Erythroblast (primary cell): ENCODE results near the gene ANKS3.
"Not testable (repeated sequence)": the region's sequence is repeated elsewhere in the genome, so short reads cannot be mapped to it uniquely, and the experiment has no call there.

Experiments used
- DNase-seq, 2 experiments: peaks; one replicate each; lab custom pipeline; 2025; lab: John Stamatoyannopoulos, UW
- GATA1 ChIP-seq: IDR thresholded peaks from 2 replicates; pipeline ENCODE4 v1.6.1; 2011; ENCODE audit warnings: low read depth, mild to moderate bottlenecking, control low read depth, low read length, moderate library complexity
- POLR2A ChIP-seq: IDR thresholded peaks from 2 replicates; pipeline ENCODE4 v1.6.1; 2011; ENCODE audit warnings: mild to moderate bottlenecking, low read length

Gene ANKS3

GRCh38 chr16:4747906-4748681 is 14.0 kb upstream of the ANKS3 start:
- no peak for DNase-seq
- TF ChIP-seq GATA1: no peak
- no peak for TF ChIP-seq POLR2A

- TF ChIP-seq GATA1 (no peak), POLR2A (no peak)
These were observed 13.0 kb upstream of the ANKS3 start for GRCh38 chr16:4746991-4747574.

GRCh38 chr16:4746215-4746614 is 12.1 kb upstream of the ANKS3 start:
- no peak for DNase-seq
- no peak for TF ChIP-seq GATA1
- no peak for TF ChIP-seq POLR2A

More at GRCh38 chr16:4746991-4747574, 13.0 kb upstream of the ANKS3 start:
- DNase-seq: no peak

GRCh38 chr16:4745274-4745569 is 11.2 kb upstream of the ANKS3 start:
- TF ChIP-seq POLR2A (no peak), GATA1 (no peak)

GRCh38 chr16:4744555-4745273 is 10.6 kb upstream of the ANKS3 start:
- no peak for TF ChIP-seq POLR2A
- no peak for TF ChIP-seq GATA1

More at GRCh38 chr16:4745274-4745569, 11.2 kb upstream of the ANKS3 start:
- DNase-seq: no peak

GRCh38 chr16:4743226-4743878 is 9.3 kb upstream of the ANKS3 start:
- no peak for TF ChIP-seq POLR2A
- no peak for TF ChIP-seq GATA1
- no peak for DNase-seq

More at GRCh38 chr16:4744555-4745273, 10.6 kb upstream of the ANKS3 start:
- DNase-seq: no peak

- DNase-seq: not testable (repeated sequence)
These were observed 4.3 kb upstream of the ANKS3 start for GRCh38 chr16:4738370-4738769.

GRCh38 chr16:4737545-4737944 is 3.5 kb upstream of the ANKS3 start:
- no peak for DNase-seq
- TF ChIP-seq GATA1: no peak
- TF ChIP-seq POLR2A: no peak

GRCh38 chr16:4736546-4736945 is 2.5 kb upstream of the ANKS3 start:
- TF ChIP-seq POLR2A: no peak
- no peak for TF ChIP-seq GATA1
- no peak for DNase-seq

- peak; percentile 87 to 91 for DNase-seq
- no peak for TF ChIP-seq GATA1
- TF ChIP-seq POLR2A: peak; percentile 5
These were observed 862 bp upstream of the ANKS3 start for GRCh38 chr16:4734730-4735535.

GRCh38 chr16:4733747-4734062 is 366 bp downstream of the ANKS3 start:
- no peak for DNase-seq
- TF ChIP-seq POLR2A (no peak), GATA1 (no peak)

- DNase-seq: no peak
- TF ChIP-seq GATA1 (no peak), POLR2A (no peak)
These were observed 794 bp downstream of the ANKS3 start for GRCh38 chr16:4733211-4733742.

GRCh38 chr16:4729876-4730275 is 4.2 kb downstream of the ANKS3 start:
- DNase-seq: no peak
- TF ChIP-seq GATA1: no peak
- no peak for TF ChIP-seq POLR2A
